GM21381 (cell line): ENCODE results near the gene SSC5D.
A peak's percentile ranks its signal among the peaks of the same experiment; 100 is the strongest.

Source experiments
- ATAC-seq: cut with Tn5 transposase; IDR thresholded peaks from one replicate; pipeline ENCODE4 v1.9.1; 2021; ENCODE audit warnings: mild to moderate bottlenecking, moderate library complexity; ENCODE audit not compliant: unreplicated experiment

Gene SSC5D

DNA sequence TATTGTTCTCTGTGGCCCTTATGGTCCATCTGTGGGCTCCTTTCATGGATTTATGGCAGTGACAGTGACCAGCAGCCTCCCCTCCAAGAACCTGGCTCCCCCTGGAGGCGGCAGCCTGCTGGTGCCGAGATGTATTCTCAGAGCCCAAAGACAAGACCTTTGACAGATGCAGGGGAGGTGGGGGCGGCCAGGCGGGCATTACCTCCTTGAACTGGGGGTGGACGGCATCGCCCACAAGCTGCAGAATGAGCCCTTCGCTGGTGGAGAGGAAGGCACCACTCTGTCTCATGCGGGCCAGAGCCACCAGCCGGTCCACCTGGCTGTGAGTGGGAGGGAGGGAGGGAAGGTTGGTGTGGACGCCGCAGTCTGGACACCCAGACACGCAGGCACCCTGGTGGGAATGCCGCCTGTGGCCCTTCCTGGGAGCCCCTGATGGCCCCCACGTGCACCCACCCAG, 33.4 kb upstream of the SSC5D start:
- ATAC-seq: no peak

DNA sequence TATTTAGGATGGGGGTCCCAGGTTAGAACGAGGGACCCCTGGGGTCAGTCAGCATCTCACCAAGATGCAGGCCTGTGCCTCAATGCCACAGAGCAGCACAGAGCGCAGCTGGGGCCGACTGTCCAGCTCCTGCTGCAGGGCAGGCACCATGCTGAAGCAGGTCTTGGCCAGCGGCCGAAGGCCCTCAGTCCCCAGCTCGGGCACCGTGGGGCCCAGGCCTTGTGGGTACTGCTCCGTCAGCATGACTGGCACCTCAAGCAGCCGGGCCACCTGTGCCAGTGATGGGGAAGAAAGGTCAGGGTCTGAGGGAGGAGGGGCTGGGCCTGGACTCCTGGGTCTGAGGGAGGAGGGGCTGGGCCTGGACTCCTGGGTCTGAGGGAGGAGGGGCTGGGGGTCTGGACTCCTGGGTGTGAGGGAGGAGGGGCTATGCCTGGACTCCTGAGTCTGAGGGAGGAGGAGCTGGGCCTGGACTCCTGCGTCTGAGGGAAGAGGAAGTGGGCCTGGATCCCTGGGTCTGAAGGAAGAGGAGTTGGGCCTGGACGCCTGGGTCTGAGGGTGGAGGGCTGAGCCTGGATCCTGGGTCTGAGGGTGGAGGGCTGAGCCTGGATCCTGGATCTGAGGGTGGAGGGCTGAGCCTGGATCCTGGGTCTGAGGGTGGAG, 32.5 kb upstream of the SSC5D start:
- no peak for ATAC-seq

DNA sequence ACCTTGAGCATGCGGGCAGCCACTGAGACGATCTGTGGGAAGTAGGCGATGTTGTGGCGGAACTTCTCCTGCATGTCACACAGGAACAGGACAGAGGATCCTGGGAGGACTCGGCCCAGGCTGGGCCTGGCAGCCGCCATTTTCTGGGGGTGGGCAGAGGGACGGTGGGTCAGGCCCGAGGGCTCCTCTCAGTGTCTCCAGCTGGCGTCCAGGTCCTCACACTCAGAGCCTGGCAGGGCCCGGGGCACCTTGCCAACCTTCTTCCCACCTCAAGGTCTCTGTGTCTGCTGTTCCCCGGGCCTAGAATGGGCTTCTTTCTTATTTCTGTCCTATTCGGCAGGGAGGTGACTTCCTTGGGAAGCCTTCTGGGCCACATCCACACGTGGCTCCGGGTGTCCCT, 31.9 kb upstream of the SSC5D start:
- no peak for ATAC-seq

DNA sequence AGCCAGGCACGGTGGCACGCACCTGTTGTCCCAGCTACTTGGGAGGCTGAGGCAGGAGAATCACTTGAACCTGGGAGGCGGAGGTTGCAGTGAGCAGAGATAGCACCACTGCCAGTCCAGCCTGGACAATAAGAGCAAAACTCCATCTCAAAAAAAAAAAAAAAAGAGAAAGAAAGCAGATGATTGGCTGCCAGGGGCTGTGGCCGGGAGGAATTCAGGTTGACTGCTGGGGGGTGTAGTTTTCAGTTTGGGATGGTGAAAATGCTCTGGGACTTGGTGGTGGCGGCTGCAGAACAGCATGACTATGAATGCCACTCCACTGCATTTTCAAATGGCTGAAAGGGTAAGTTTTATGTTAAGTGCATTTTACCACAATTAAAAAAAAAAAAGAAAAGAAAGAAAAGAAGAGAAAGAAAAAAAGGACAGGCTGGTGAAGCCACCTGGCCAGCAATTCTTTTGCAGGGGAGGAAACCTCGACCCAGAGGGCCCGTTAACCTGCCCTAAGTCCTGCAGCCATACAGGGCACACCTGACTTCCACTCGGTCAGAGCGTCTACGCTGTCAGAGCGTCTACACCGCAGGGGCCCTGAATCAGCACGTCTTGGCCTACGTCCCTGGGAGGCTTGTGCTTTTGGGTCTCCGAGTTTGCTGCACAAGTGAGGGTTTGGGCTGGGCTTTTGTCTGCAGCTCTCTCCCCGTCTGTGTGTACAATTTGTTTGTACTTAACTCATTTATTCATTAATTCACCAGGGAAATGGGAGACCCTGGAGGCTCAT, 30.4 kb upstream of the SSC5D start:
- no peak for ATAC-seq

DNA sequence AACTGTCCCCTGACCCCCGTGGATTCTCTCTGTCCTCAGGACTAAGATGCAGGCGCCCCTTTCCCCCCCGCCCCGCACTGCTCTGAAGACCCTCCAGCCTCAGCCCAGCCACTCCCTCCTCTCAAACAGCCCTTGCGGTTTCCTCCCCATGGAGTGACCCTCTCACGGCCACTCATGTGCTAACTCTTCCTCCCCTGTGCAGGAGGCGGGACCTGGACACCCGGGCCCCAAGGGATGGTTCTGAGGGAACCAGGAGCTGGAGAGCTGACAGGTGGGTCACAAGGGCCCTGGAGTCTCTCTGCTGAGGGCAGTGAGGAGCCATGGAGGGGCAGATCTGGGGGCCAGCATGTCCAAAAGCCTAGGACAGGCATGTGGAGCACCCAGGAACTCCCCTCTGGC, 28.7 kb upstream of the SSC5D start:
- no peak for ATAC-seq

DNA sequence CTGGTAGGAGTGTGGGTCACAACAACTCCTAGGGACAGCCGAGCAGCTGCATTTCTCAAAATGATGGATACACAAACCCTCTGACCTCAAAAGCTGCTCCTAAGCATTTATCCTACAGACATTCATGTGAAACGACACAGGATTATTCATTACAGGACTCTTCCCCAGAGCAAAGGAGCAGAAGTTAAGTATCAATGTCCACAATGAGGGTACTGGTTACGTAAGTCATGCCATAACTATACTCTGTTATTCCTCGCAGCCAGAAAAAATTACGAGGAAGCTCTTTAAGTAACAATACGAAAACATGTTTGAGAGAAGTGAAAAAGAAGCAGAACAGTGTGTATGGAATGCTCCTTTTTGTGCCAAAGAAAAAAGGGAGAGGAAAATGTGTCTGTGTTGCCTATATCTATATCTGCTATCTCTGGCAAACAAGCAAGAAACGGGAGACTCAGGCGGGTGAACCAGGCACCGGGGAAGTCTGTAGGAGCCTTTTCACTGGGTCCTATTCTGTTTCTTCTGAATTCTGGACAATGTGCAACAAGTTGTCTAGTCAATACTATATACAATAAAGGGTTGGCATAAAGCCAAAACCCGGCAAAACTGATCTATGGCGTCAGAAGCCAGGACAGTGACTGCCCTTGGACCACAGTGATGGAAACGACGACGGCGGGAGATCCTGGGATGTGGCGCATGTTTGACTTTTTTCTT, 28.1 kb upstream of the SSC5D start:
- no peak for ATAC-seq

DNA sequence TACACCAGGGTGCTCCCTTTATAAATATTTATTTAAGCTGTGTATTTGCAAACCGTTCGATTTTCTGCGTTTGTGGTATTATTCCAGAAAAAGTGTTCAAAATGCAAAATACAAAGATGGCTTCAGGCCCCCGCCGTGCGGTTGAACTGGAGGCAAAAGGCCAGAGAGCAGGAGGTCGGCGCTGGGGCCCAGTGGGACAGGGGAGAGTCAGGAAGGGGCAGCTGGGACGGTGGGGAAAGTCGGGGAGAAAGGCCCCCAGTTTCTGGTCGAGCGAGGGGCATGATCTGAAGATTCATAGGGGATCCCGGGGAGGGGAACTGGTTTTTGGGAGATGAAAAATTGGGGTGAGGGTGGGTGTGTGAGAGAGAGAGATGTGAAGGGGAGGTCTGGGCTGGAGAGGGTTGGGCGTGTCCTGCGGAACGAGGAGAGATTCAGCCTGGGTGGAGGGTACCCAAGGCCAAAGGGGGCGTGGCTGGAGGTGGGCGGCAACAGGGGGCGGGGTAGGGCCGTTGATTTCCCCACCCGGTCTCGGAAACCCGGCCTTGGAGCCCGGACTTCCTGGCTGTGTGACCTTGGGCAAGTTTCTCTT, 27.5 kb upstream of the SSC5D start:
- no peak for ATAC-seq

DNA sequence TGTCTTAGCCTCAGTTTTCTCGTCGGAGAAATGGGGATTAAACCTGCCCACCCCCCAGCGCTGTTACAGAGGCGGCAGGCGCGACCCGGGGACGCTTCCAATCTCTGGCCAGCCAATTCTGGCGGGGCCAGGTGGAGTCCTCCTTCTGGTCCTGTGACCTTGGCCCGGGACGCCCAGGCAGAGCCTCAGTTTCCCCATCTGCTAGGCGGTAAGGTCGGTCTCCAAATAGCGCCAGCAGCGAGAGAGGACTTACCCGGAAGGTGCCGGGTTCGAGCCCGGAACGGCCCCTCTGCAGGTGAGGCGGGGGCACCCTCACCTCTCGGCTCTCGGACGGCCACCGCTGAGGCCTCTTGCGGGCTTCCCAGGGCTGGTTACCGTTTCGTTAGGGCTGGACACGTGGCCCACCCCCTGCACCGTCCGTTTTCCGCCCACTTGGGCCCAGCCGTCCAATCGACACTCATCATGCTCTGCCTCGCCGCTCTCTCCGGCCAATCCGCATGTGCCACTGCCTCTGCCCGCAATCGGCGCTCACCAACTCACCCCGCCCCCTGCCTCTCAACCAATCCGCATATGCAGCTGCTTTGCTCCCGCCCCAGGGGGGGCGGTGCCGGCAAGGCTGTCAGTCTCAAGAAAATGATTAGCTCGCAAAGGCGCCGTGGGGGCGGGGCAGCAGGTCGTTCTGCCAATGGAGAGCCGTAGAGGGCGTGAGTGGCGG, 26.8 kb upstream of the SSC5D start, which contains the start of gene ISOC2:
Gene ISOC2 (minus strand): TSS at position 384 of the 715 bp plus-strand sequence. CDS start 5,156 bp downstream, outside the sequence.
- peak; percentile 92 for ATAC-seq

DNA sequence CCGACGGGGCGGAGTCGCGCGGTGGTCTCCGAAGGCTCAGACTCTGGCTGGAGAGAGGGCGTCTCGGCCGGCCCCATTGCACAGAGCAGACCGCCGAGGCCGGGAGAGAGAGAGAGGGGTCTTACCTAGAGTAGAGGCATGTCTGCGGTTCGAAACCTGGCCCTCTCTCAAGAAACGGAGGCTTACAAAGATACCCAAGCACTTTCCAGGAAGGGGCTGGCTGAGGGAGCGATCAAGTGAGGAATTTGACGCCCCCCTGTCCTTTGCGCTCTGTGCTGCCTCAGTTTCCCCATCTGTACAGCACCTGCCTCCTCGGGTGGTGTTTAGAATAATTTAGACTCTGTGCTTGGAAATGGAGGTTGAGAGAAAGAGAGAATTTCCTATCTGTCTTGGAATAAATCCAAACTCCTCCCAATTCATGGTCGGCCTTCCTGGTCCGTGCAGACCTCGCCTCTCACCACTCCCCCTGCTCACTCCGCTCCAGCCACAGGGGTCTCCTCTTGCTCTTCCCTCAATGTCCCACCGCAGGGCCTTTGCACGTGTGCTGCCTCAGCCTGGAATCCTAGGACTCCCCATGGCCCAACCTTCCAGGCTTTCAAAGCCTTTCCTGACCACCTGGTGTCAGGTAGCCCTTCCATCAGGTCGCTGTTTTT, 26.1 kb upstream of the SSC5D start:
- ATAC-seq: no peak

DNA sequence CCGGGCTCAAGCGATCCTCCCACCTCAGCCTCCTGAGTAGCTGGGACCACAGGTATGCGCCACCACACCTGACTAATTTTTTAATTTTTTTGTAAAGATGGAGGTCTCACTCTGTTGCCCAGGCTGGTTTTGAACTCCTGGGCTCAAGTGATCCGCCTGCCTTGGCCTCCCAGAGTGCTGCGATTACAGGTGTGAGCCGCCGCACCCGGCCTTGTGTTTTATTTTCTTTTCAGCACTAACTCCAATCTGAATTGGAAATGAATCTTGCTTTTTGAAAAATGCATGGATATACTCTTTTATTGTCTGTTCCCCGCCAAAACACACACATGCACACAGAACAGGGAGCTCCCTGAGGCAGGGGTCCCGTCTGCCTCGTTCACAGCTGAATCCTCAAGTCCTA, 25.5 kb upstream of the SSC5D start:
- ATAC-seq: no peak

DNA sequence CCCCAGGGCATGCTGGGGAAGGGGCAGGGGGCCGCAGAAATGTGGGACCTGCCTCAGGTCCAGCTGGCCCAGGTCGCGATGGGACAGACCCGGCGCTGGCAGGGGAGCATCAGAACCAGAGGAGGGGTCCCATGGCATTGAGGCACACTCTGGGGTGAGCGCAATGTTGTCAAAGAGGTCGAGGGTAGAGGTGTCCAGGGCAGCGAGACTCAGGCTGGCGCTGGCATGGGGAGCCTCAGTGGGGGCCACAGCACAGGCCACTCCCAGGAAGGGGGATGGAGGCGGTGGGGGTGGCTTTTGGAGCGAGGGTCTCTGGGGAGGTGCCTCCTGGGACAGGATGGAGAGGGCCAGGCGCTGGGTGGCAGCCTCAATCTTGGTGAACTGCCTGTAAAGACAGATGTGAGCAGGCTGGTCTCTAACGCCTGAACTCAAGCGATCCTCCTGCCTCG, 24.6 kb upstream of the SSC5D start:
- no peak for ATAC-seq

DNA sequence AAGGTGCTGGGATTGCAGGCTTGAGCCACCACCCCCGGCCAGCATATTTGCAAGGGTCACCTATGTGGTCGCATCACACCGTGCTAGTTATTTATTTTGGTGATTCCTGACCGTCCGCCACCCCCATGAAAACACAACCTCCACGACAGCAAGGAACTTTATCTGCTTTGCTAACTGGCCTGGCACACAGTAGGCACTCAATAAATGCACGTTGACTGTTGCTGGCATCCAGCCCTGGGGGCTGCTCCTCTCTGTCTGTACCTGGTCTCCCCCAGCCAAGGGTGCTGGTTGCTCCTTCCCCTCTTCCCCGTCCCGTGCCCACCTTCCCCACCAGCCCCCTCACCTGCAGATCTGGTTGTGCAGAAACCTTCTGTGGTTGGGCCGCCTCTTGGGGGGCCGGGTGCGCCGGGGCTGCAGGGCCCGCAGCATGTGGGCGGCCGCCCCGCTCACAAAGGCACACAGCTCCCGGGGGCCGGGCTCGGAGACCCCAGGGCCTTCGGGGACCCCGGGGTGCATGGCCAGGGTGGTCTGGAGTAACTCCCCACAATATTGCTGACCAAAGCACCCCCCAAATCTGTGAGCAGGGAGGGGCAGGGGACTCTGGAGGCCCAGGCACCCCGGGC, 24.1 kb upstream of the SSC5D start:
- ATAC-seq: no peak

DNA sequence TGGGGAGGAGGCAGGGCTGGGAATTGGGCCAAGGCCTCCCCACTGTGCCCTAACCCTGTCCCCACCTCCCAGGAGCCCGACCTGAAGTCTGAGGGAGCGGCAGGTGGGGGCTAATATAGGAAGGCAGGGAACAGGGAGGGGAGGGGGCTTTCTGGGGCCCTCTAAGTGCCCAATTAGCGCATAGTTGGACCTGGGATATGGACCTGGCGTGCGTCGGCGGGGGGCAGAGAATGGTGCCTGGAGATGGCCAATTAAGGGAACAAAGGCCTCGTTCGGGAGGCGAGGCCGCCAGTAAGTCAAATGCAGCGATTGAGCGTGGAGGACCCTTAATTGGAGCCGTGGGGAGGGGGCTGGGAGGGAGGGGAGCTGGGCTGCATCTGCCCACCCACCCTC, 23.6 kb upstream of the SSC5D start, which contains the start of gene C19orf85:
Gene C19orf85 (minus strand): TSS at position 90 of the 393 bp plus-strand sequence. CDS start 197 bp downstream, outside the sequence.
- ATAC-seq: no peak

DNA sequence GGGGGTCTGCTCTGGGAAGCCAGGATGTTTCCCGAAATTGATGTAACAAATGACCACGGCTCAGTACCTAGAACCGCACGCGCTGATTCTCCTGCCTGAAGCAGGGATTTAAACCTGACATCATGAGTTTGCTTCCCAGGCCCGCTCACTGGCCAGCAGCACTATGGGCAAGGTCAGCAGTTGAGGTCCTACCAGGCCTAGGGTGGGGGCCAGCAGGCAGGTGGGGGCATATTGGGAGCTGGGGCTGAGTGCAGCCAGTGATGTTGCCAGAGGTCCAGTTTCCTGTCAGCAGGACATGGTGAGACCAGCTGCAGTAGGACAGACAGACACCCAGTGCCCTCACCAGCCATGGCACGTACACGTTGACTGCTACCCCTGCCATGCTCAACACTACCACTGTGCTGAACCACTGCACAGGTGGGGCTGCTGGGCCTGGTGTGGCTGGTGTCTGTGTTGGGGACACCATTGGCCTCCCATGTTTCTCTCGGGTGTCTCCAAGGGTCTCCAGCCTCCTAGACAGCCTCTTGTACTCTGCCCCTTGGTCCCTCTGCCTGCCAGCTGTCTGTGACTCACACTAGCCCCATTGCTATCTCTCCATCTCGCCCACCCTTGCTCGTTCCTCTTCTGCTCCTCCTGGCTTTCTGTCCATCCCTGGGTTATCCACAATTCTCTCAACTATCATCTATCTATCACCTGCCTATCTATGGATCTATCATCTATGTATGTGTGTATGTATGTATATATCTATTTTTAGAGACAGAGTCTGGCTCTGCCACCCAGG, 22.6 kb upstream of the SSC5D start:
- ATAC-seq: no peak

DNA sequence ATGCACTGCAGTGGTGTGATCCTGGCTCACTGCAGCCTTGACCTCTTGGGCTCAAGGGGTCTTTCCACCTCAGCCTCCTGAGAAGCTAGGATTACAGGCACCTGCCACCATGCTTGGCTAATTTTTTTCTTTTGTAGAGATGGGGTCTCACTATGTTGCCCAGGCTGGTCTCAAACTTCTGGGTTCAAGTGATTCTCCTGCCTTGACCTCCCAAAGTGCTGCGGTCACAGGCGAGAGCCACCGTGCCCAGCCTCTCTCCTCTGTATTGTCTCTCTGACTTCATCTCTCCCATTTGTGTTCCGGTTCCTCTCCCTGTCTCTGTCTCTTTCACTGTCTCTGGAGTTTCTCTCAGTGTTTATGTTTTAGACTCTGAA, 22.0 kb upstream of the SSC5D start:
- no peak for ATAC-seq

DNA sequence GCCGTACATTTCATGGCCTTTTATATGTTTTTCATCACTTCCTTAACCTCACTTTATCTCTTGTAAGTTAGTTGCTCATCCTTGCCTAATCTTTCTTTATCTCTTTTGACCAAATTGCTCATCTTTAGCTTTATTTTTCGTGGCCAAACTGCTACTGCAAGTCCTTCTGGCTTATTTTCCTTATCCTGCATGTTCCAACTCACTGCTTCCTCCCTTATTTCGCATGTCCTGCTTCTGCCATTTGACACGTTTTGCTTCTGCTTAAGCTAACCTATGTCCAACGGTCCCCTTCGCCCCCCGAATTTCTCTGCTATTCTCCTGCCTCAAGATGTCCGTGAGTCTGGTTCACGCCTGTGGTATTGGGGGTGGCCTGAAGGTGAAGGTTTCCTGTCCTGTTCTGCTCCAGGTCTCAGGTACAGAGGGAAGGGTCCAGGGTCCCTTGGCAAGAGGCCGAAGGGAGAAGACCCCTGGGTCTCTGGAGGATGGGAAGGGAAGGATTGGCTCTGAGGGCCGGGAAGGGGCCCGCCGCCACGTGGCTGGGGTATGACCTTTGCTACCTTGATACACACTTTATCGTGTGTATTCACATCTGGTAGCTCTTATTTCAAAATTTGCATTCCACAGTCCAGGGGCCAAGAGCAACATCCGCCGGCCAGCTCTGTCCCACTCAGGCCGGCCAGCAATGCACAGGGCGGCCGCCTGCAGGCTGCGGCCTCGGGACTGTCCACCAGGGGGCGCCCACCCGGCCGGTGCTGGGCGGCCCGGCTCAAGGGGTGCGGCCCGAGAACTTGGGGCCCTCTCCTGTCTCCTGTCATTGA, 20.8 kb upstream of the SSC5D start:
- no peak for ATAC-seq

DNA sequence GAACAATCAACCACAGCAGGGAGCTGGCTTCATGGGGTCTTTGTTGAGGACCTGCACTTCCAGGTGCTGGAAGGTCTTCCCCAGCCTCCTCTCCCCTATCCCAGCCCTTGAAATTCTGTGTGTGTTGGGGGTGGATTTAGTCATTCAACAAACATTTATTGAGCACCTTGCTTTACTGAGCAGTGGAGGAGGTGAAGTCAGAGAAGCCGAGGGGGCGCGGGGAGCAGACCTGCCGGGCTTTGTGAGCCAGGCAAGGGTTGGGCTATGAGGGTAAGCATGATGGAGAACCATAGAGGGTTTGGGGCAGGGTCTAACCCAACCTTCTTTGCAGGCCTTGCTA, 20.2 kb upstream of the SSC5D start:
- ATAC-seq: no peak

DNA sequence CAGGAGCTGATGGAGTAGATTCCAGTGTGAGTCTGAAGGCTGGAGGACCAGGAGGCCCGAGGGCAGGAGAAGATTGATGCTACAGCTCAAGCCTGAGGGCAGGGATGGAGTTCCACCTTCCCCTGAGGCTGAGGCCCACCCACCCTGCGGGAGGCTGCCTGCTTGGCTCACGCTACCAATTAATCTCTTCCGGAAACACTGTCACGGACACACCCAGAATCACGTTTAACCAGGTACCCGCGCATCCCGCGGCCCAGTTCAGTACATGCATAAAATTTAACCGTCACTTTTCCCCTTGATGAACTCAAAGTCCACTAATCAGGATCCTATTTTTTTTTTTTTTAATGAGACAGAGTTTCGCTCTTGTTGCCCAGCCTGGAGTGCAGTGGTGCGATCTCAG, 17.0 kb upstream of the SSC5D start:
- no peak for ATAC-seq
